SK-N-MC (cell line): ENCODE data around the gene SPTBN4.
"Not testable (repeated sequence)": the region's sequence is repeated elsewhere in the genome, so short reads cannot be mapped to it uniquely, and the experiment has no call there.

Source experiments
- EZH2 ChIP-seq: fragments of 200-600 bp; sonication (generic); IDR thresholded peaks from one replicate; pipeline ENCODE4 v1.6.1; 2017; ENCODE audit warnings: antibody characterized with exemption
- POLR2AphosphoS5 ChIP-seq: IDR thresholded peaks from 2 replicates; pipeline ENCODE4 v1.6.1; 2012; ENCODE audit warnings: mild to moderate bottlenecking, low read depth, low read length, borderline replicate concordance

DNA sequence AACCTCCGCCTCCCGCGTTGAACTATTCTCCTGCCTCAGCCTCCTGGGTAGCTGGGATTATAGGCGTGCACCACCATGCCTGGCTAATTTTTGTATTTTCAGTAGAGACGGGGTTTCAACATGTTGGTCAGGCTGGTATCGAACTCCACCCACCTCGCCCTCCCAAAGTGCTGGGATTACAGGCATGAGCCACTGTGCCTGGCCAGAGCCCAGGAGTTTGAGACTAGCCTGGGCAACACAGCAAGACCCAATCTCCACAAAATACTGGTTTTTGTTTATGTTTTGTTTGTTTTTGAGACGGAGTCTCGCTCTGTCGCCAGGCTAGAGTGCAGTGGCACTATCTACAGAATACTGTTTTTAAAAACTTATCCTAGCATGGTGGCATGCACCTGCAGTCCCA lies 36.6 kb upstream of the SPTBN4 start:
- TF ChIP-seq POLR2AphosphoS5, EZH2: not testable (repeated sequence)
